Uterus (tissue), 4 donors: ENCODE measurements around the gene ASIC3. TPM values are rescaled to one million over a fixed set of nuclear protein-coding genes. Genes with fewer than 3 reads are reported as not detected.
A peak's percentile ranks its signal among the peaks of the same experiment; 100 is the strongest.

Source experiments
- DNase-seq, 2 donors: peaks; one replicate each; pipeline ENCODE4 v3.0.0-alpha.2; 2019 to 2020
- H3K27ac ChIP-seq, 2 donors: fragments of 200-600 bp; sonication (generic); 1 replicate in 1 of 2; 2 replicates in 1 of 2; pipeline ENCODE4 v1.5.1; 2016 to 2018
- H3K27me3 ChIP-seq, 2 donors: fragments of 200-600 bp; sonication (generic); one replicate each; pipeline ENCODE4 v1.5.1; 2018 to 2019; ENCODE audit warnings: control low read depth in 1 of 2
- H3K36me3 ChIP-seq, 2 donors: fragments of 200-600 bp; sonication (generic); one replicate each; pipeline ENCODE4 v1.5.1; 2019; ENCODE audit warnings: control low read depth in 1 of 2
- H3K4me1 ChIP-seq, 2 donors: fragments of 200-600 bp; sonication (generic); one replicate each; pipeline ENCODE4 v1.5.1; 2018 to 2019; ENCODE audit warnings: control low read depth in 1 of 2
- H3K4me3 ChIP-seq, 2 donors: fragments of 200-600 bp; sonication (generic); 1 replicate in 1 of 2; 2 replicates in 1 of 2; pipeline ENCODE4 v1.5.1; 2018 to 2019; ENCODE audit warnings: mild to moderate bottlenecking in 1 of 2
- H3K9me3 ChIP-seq, 2 donors: fragments of 200-600 bp; sonication (generic); one replicate each; pipeline ENCODE4 v1.5.1; 2019; ENCODE audit warnings: control low read depth in 1 of 2
- POLR2A ChIP-seq, 2 donors: fragments of 450-650 bp; IDR thresholded peaks; one replicate each; pipeline ENCODE4 v1.6.1; 2016; ENCODE audit warnings: antibody characterized with exemption in 2 of 2, mild to moderate bottlenecking in 1 of 2, moderate library complexity in 1 of 2
- intact Hi-C: fragments of 100-400 bp; cut with DNase I; formaldehyde crosslinking; loops from one replicate; pipeline ENCODE4 v1.15.1; 2023; ENCODE audit warnings: low total_unique reads
- total RNA-seq, 4 donors: library from RNA; depleted of rRNA in 3 of 4; stranded (reverse); fragments of >200 nt in 3 of 4; gene quantifications; one replicate each; pipeline versions ENCODE4 v1.1.0 to v1.2.4, GENCODE V29; 2014 to 2023
- TF ChIP-seq, protein P1 (sequence below), 4 experiments: fragments of 200-600 bp in 2 of 4; fragments of 450-650 bp in 2 of 4; sonication (generic) in 2 of 4; IDR thresholded peaks; one replicate each; pipeline ENCODE4 v1.5.1; 2016 to 2019; ENCODE audit warnings: antibody characterized with exemption in 4 of 4, mild to moderate bottlenecking in 2 of 4, moderate library complexity in 1 of 4
- donor health status: DM: yes; HTN: yes; CAD: no.

ASIC3 gene
- total RNA-seq, 4 donors from 2014 or later, result 1.0 to 16.8 (median 1.3) TPM; not detected in 1

DNA sequence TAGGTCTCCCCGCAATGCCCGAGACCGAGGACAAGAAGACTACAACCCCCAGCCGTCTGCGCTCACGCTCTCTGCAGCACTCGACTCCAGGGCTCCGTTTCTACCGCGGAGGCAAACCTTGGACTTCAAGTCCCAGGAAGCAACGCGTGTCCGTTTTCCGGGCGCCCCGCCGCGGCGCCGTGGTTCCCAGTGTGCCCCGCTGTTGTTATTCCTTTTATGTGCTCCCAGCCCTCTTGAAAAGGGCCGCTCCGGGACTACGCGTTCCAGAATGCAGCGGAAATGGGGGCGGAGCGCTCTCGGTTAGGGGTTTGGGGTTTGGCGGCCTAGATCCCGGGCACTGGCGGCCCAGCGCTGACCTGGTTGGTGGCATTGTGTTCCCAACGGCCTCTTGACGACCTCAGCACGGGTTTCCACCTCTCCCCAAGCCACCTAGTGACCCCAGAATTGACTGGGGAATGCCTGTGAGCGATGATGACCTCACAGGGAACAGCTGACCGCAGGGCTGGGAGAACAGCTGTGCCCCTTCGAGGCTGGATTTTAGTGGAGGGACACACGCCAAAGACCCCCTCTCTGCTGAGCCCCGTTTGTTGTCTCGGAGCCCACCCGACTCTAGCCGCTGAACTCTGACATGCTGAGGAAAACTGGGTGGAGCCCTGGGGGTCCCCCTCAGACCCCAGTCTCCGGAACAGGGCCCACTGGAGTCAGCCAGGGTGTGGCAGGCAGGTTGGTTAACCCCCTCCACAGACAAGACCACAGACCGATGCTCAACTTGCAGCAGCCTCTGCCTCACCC, 9.9 kb downstream of the ASIC3 start:
- Histone ChIP-seq H3K4me1 (peaks cover 0 to 33% of the 10 kb centered on the region in 2 donors), H3K27ac (peak overlapping the region; percentile 98 to 99), H3K36me3 (no peaks in the 10 kb centered on the region), H3K4me3 (peak overlapping the region; percentile 58 to 82), H3K27me3 (no peaks in the 10 kb centered on the region), H3K9me3 (no peaks in the 10 kb centered on the region)
- TF ChIP-seq, protein P1, sequence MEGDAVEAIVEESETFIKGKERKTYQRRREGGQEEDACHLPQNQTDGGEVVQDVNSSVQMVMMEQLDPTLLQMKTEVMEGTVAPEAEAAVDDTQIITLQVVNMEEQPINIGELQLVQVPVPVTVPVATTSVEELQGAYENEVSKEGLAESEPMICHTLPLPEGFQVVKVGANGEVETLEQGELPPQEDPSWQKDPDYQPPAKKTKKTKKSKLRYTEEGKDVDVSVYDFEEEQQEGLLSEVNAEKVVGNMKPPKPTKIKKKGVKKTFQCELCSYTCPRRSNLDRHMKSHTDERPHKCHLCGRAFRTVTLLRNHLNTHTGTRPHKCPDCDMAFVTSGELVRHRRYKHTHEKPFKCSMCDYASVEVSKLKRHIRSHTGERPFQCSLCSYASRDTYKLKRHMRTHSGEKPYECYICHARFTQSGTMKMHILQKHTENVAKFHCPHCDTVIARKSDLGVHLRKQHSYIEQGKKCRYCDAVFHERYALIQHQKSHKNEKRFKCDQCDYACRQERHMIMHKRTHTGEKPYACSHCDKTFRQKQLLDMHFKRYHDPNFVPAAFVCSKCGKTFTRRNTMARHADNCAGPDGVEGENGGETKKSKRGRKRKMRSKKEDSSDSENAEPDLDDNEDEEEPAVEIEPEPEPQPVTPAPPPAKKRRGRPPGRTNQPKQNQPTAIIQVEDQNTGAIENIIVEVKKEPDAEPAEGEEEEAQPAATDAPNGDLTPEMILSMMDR (IDR thresholded peaks at IDR 0.05), result peak in 2 of 4 experiments; percentile 2 to 15
- TF ChIP-seq POLR2A (IDR thresholded peaks at IDR 0.05), result peak; percentile 83 to 96
- peak; percentile 98 to 99 for DNase-seq
- intact Hi-C loops, result no loop called here

DNA sequence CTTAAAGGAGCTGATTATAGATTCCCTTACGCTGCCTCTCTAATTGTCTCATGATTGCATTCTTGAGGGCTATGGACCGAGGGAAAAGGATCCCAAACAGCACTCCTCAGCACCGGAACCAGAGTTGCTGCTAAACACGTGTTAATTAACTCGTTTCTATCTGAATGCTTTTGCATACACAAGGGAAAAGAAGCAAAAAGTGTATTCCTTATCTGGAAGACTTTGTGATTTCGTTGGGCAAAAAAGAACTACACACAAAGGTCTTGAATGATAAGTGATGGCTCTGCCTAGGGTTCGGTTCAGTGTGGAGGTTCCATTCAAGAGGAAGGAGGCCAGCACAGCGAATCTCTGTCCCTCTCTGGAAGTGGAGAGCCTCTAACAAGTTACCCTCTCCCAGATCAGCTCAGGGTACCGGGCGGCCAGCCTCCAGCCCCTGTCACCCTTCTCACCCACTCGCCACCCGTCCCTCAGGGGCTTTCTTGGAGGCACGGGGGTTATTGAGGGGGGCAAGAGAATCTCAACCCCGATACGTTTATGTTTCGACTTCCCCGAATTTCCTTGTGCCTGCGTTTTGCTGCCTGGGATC, 10.5 kb downstream of the ASIC3 start:
- no peak for TF ChIP-seq POLR2A (IDR thresholded peaks at IDR 0.05)
- TF ChIP-seq, protein P1 (IDR thresholded peaks at IDR 0.05), result no peak
- no peak for DNase-seq
- no peaks in the 10 kb centered on the region for H3K36me3 ChIP-seq
- H3K4me3 ChIP-seq, result peak overlapping the region; percentile 71 to 82
- no peaks in the 10 kb centered on the region for H3K9me3 ChIP-seq
- H3K27me3 ChIP-seq, result no peaks in the 10 kb centered on the region
- peak overlapping the region; percentile 98 to 99 for H3K27ac ChIP-seq
- H3K4me1 ChIP-seq, result peaks cover 0 to 33% of the 10 kb centered on the region in 2 donors
- intact Hi-C loops, result no loop called here

DNA sequence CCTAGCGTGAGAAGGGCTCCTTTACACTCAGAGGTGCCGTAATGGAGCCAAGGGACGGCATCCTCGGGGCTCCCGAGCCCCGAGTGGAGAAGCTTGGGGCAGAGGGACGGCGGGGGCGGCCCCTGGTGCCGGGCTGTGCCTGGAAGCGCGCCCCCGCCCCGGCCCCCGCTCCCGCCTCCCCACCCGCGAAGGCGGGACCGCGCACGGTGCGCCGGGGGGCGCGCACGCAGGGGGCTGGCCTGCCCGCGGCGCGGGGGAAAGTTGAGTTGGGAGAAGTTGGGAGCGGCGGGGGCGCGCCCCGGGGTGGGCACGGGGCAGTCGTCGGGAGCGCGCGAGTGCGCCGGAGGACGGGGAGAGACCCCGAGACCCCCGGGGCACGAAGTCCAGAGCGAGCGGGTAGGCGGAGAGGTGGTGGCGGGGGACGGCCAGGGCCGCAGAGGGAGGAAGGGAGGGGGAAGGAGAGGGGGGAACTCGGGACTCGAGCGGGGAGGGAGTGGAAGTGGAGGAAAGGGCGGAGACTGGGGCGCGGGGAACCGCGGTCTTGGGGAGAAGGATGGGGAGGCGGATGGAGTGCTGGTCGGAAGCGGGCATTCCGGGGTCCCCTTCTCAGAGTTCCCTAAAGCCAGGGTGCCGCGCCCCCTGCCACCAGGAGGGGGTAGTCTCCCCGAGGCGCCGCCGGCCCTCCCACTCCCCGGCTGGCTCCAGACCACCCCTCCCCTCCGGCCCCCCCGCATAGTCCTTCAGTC, 11.2 kb downstream of the ASIC3 start, which contains the start of gene SLC4A2:
Gene SLC4A2 (plus strand): TSS at position 223 of the 746 bp plus-strand sequence. CDS start 2,399 bp downstream, outside the sequence.
- TF ChIP-seq, protein P1 (IDR thresholded peaks at IDR 0.05), result peak in 3 of 4 experiments; percentile 37 to 58 (median 38)
- peak; percentile 40 to 70 for TF ChIP-seq POLR2A (IDR thresholded peaks at IDR 0.05)
- H3K4me1 ChIP-seq, result peaks cover 0 to 33% of the 10 kb centered on the region in 2 donors
- intact Hi-C loops, result no loop called here
- H3K36me3 ChIP-seq, result no peaks in the 10 kb centered on the region
- H3K27ac ChIP-seq, result peak within 1 kb of the TSS; percentile 98 to 99
- H3K9me3 ChIP-seq, result no peaks in the 10 kb centered on the region
- H3K4me3 ChIP-seq, result peak within 1 kb of the TSS; percentile 71 to 82
- H3K27me3 ChIP-seq, result no peaks in the 10 kb centered on the region
- peak; percentile 81 to 85 for DNase-seq

DNA sequence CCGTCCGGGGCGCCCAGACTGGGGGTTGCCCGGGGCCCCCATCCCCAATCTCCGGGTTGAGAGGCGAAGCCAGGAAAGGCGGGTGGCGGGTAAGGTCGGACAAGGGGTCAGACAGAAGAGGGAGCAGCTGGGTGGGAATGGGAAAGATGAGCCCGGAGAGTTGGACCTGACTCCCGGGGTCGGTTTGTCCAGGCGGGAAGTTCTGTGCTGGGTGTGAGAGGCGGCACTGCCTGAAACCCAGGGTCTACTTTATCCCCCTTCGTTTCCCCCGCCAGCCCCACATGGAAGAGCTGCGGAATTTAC, 11.7 kb downstream of the ASIC3 start:
- no peaks in the 10 kb centered on the region for H3K9me3 ChIP-seq
- peak overlapping the region; percentile 71 to 82 for H3K4me3 ChIP-seq
- TF ChIP-seq, protein P1 (IDR thresholded peaks at IDR 0.05), result no peak
- TF ChIP-seq POLR2A (IDR thresholded peaks at IDR 0.05), result no peak
- peaks cover 0 to 33% of the 10 kb centered on the region in 2 donors for H3K4me1 ChIP-seq
- no peaks in the 10 kb centered on the region for H3K36me3 ChIP-seq
- no peak for DNase-seq
- peak overlapping the region; percentile 98 to 99 for H3K27ac ChIP-seq
- H3K27me3 ChIP-seq, result no peaks in the 10 kb centered on the region
- intact Hi-C loops, result no loop called here
